HEK293T (cell line): ENCODE data around the gene TRIM38.
"Not testable (repeated sequence)": the region's sequence is repeated elsewhere in the genome, so short reads cannot be mapped to it uniquely, and the experiment has no call there.

Source experiments
- CTCF ChIA-PET: fragments of 350-600 bp; formaldehyde crosslinking; extraction: SDS; loops from one replicate; lab custom pipeline; 2021; ENCODE audit warnings: antibody characterized with exemption, inconsistent platforms; lab: Yijun Ruan, JAX
- POLR2A ChIA-PET: fragments of 350-600 bp; formaldehyde crosslinking; extraction: SDS; loops from one replicate; lab custom pipeline; 2020; ENCODE audit warnings: antibody characterized with exemption, inconsistent platforms; lab: Yijun Ruan, JAX
- DNase-seq: peaks from one replicate; pipeline ENCODE4 v3.0.0; 2012; ENCODE audit warnings: mixed read lengths; ENCODE audit errors: extremely low spot score
- ARNT ChIP-seq: fragments of 450-650 bp; IDR thresholded peaks from 2 replicates; pipeline ENCODE4 v1.6.1; 2017; ENCODE audit warnings: mild to moderate bottlenecking
- BHLHE40 ChIP-seq: fragments of 450-650 bp; IDR thresholded peaks from 2 replicates; pipeline ENCODE4 v1.6.1; 2016; ENCODE audit warnings: mild to moderate bottlenecking, moderate library complexity, borderline replicate concordance
- CTBP1 ChIP-seq: fragments of 450-650 bp; IDR thresholded peaks from 2 replicates; pipeline ENCODE4 v1.6.1; 2016; ENCODE audit warnings: borderline replicate concordance
- ELF4 ChIP-seq: fragments of 450-650 bp; IDR thresholded peaks from 2 replicates; pipeline ENCODE4 v1.6.1; 2017; ENCODE audit warnings: antibody characterized with exemption
- FOXA1 ChIP-seq: fragments of 450-650 bp; IDR thresholded peaks from 2 replicates; pipeline ENCODE4 v1.6.1; 2016; ENCODE audit warnings: mild to moderate bottlenecking
- FOXK2 ChIP-seq: fragments of 450-650 bp; IDR thresholded peaks from 2 replicates; pipeline ENCODE4 v1.6.1; 2016; ENCODE audit warnings: mild to moderate bottlenecking
- FOXM1 ChIP-seq: fragments of 450-650 bp; IDR thresholded peaks from 2 replicates; pipeline ENCODE4 v1.6.1; 2017; ENCODE audit warnings: mild to moderate bottlenecking, borderline replicate concordance
- HDGF ChIP-seq: fragments of 450-650 bp; IDR thresholded peaks from 2 replicates; pipeline ENCODE4 v1.6.1; 2017; ENCODE audit warnings: antibody characterized with exemption, borderline replicate concordance
- L3MBTL2 ChIP-seq: fragments of 450-650 bp; conservative IDR thresholded peaks from 2 replicates; pipeline ENCODE4 v1.6.1; 2016; ENCODE audit warnings: mild to moderate bottlenecking
- LEF1 ChIP-seq: fragments of 450-650 bp; IDR thresholded peaks from 2 replicates; pipeline ENCODE4 v1.6.1; 2017; ENCODE audit warnings: mild to moderate bottlenecking, borderline replicate concordance
- NFRKB ChIP-seq: fragments of 450-650 bp; IDR thresholded peaks from 2 replicates; pipeline ENCODE4 v1.6.1; 2016; ENCODE audit warnings: mild to moderate bottlenecking, moderate library complexity
- PKNOX1 ChIP-seq: fragments of 450-650 bp; IDR thresholded peaks from 2 replicates; pipeline ENCODE4 v1.6.1; 2016
- SP1 ChIP-seq: fragments of 450-650 bp; IDR thresholded peaks from 2 replicates; pipeline ENCODE4 v1.6.1; 2017
- SUZ12 ChIP-seq: fragments of 450-650 bp; IDR thresholded peaks from 2 replicates; pipeline ENCODE4 v1.6.1; 2016; ENCODE audit warnings: mild to moderate bottlenecking
- TARDBP ChIP-seq: fragments of 450-650 bp; IDR thresholded peaks from 2 replicates; pipeline ENCODE4 v1.6.1; 2016
- ZNF384 ChIP-seq: fragments of 450-650 bp; IDR thresholded peaks from 2 replicates; pipeline ENCODE4 v1.6.1; 2016

The TRIM38 gene

DNA sequence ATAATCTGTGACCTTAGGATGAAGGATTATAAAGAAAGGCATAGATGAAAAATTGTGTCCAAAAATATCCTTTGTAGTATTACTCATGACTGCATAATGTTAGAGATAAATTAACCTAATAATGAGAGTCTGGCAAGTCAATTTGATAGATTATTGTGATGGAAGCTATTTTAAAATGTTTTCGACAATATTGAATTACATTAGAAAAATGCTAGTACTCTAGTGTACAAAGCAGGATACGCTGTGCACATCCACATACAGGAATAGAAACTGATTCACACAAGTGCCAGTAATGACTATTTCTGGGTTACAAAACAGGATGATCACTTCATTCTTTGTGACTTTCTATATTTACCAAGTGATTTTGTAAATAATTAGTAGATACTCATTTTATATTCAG, 35.4 kb upstream of the TRIM38 start:
- ChIA-PET POLR2A (no interaction called here), CTCF (interaction anchor here (0.6 kb wide), 1 partner anchor 986 kb away, joined by 4 read pairs; no protein-coding TSS in a partner anchor)
- no peak for TF ChIP-seq ARNT
- no peak for TF ChIP-seq ZNF384
- TF ChIP-seq BHLHE40 = no peak
- TF ChIP-seq SUZ12 = no peak
- TF ChIP-seq L3MBTL2 = no peak
- no peak for TF ChIP-seq HDGF
- TF ChIP-seq TARDBP = no peak
- TF ChIP-seq NFRKB = no peak
- no peak for TF ChIP-seq CTBP1
- no peak for TF ChIP-seq FOXK2
- TF ChIP-seq LEF1 = no peak
- TF ChIP-seq PKNOX1 = no peak
- TF ChIP-seq SP1 = no peak
- DNase-seq = no peak

DNA sequence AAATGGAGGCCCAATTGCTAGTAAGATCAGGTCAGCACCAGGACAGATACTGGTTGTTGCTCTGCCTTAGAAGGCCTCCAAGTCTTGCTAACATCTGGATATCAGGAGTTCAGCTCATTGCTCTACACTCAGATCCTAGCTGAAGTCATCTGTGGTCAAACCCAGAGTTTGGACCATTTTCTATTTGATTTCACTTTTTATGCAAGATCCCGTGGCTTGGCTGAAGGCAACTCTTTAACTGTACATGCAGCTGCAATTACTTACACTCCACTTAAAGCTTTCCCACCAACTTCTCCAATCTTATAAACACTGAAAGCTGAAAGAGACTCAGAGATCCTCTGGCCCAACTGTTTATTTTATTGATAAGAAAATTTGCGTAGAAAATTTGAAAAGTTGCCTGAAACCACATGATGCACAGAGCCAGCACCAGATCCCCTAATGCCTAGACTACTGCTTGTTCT, 34.8 kb upstream of the TRIM38 start:
- CTCF ChIA-PET = interaction anchor here (0.6 kb wide), 1 partner anchor 986 kb away, joined by 4 read pairs; no protein-coding TSS in a partner anchor
- TF ChIP-seq SUZ12 = no peak
- TF ChIP-seq PKNOX1 = no peak
- TF ChIP-seq FOXK2 = no peak
- no peak for TF ChIP-seq TARDBP
- no peak for TF ChIP-seq ARNT
- TF ChIP-seq ZNF384 = no peak
- TF ChIP-seq NFRKB = no peak
- TF ChIP-seq HDGF = no peak
- TF ChIP-seq CTBP1 = no peak
- DNase-seq = no peak
- POLR2A ChIA-PET = no interaction called here

- DNase-seq = no peak
- ChIA-PET POLR2A (no interaction called here), CTCF (interaction anchor here (0.6 kb wide), 1 partner anchor 73 kb away, joined by 3 read pairs; no protein-coding TSS in a partner anchor)
- TF ChIP-seq ZNF384 (no peak), L3MBTL2 (no peak), ARNT (no peak), ELF4 (no peak), NFRKB (no peak), FOXA1 (no peak), HDGF (no peak), PKNOX1 (no peak), SP1 (no peak), LEF1 (no peak), SUZ12 (no peak), BHLHE40 (no peak), CTBP1 (no peak), FOXK2 (no peak), TARDBP (no peak), FOXM1 (no peak)
Measured at GRCh38 chr6:25928562-25929324, 33.9 kb upstream of the TRIM38 start.

- DNase-seq, POLR2A ChIA-PET, CTCF ChIA-PET: not testable (repeated sequence)
Measured at GRCh38 chr6:25929785-25930184, 32.8 kb upstream of the TRIM38 start.

DNA sequence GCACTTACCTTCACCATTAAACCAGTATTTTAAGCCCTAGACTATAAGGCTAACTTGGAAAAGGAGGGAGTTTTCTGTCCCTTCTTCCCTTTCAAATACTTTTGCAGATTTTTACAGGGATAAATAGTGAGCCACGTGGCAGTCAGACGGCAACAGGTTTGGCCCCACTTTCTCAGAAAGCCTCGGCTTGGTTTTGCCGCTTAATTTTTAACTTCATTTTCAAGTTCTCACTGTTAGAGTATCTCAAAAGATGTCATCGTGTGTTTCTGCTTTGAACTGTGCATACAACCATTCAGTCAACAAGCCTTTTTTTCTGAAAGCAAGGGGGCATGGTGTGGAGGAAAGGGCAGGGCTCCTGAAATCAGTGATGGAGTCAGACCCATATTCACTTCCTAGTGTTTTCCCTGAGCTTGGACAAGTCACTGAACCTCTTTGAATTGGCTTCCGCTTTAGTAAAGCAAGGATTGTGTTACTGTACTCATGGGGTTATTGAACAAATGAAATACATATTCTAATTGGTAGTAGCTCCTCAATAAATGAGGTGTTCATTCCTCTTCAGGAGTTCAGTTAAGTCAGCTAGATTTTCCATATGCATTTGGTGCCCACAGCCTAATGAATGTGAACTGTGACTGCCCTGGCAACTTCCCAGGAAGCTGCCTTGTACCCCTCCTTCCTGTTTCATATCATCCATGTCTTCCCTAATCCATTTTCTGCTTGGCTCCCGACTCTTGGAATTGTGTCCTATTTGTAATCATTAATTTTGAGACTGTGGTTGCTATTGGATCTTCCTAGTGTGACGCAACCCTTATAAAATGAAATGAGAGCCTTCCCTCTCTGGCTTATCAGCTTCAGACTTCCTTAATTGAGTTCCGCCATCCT, 31.8 kb upstream of the TRIM38 start, which contains the start of gene SLC17A2:
Gene SLC17A2, minus strand, starts transcription at position 160 of the 879 bp plus-strand sequence. CDS start 4,895 bp downstream, outside the sequence.
- DNase-seq = no peak
- CTCF ChIA-PET = no interaction called here
- POLR2A ChIA-PET = interaction anchor here (0.9 kb wide), 1 partner anchor 10 kb away, joined by 3 read pairs; no protein-coding TSS in a partner anchor

DNA sequence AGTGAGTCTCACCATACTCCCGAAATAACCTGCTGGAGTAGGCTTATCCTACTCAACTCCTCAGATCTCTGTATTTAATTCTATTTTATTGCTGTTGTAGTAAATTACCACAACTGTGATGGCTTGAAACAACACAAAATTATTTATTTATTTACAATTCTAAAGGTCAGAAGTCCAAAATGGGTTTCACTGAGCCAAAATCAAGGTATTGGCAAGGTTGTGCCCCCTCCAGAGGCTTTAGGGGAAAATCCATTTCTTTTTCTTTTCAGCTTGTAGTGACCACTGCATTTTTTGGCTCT, 31.2 kb upstream of the TRIM38 start:
- CTCF ChIA-PET = no interaction called here
- TF ChIP-seq LEF1 = no peak
- no peak for TF ChIP-seq BHLHE40
- TF ChIP-seq PKNOX1 = no peak
- no peak for TF ChIP-seq ARNT
- no peak for TF ChIP-seq ELF4

More for the DNA sequence above, 31.8 kb upstream of the TRIM38 start, which contains the start of gene SLC17A2:
- no peak for TF ChIP-seq FOXM1
- no peak for TF ChIP-seq ZNF384
- no peak for TF ChIP-seq NFRKB
- no peak for TF ChIP-seq CTBP1

More for the DNA sequence above, 31.2 kb upstream of the TRIM38 start:
- POLR2A ChIA-PET = interaction anchor here (0.9 kb wide), 1 partner anchor 11 kb away, joined by 3 read pairs; no protein-coding TSS in a partner anchor
- DNase-seq = no peak
